Measurements from ENCODE around the gene CACNA1E. TPM values are rescaled to one million over a fixed set of nuclear protein-coding genes. Genes with fewer than 3 reads are reported as not detected.

Gene CACNA1E
- total RNA-seq, 2 experiments from 2014 or later, result 0.08 TPM; not detected in 1

DNA sequence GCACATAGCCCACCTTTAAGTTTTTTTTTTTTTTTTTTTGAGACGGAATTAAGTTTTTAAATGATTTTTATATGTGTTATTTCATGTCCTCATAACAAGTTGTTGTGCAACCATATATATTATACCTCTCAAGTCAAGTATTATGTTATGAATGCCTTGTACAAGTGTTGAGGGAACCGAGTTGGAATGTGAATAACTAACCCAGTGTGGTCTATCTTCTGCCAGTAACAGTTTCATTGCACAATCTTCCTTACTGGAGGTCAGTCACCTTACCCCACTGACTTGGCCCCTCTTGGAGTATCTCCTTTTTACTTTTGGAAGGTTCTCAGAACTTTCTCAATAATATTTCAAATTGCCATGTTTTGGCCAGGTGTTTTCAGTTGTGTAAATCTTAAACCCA is 201.9 kb downstream of the CACNA1E start:
- Mint-ChIP-seq H3K27me3 (ENCODE audit: low read depth) (peaks cover 12% of the 10 kb centered on the region), H3K4me3 (no peak overlapping the region)

DNA sequence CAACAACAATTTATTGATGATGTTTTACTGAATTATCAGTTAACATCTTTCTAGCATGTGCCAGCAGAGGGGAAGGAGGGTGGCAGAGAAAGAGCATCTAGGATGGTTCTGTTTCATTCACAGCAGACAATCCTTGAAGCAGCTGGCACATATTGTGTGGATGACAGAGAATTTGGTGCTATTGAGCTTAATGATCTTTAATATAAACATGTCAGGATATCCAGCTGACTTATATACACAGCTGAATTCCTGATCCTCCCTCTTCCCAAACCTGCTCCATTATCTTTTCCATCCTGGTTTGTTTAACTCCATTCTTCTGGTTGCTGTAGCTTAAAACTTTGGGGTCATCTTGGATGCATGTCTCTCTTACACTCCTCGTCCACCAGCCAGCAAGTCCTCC is 218.6 kb downstream of the CACNA1E start:
- no peaks in the 10 kb centered on the region for H3K4me1 Mint-ChIP-seq (ENCODE audit: low read depth)
- no peak for DNase-seq
- POLR2A ChIA-PET, result no interaction called here
- H3K36me3 Mint-ChIP-seq (ENCODE audit: low read depth), result no peaks in the 10 kb centered on the region
- CTCF ChIA-PET, result no interaction called here
- no peak for ATAC-seq
- no peak overlapping the region for H3K4me3 Mint-ChIP-seq
- peaks cover 4% of the 10 kb centered on the region for H3K27me3 Mint-ChIP-seq (ENCODE audit: low read depth)
- H3K9me3 Mint-ChIP-seq (ENCODE audit: insufficient read depth), result no peaks in the 10 kb centered on the region
- H3K27ac Mint-ChIP-seq, result no peak overlapping the region

More for the DNA sequence above, 201.9 kb downstream of the CACNA1E start:
- ChIA-PET POLR2A (no interaction called here), CTCF (no interaction called here)
- Mint-ChIP-seq H3K36me3 (ENCODE audit: low read depth) (no peaks in the 10 kb centered on the region), H3K4me1 (ENCODE audit: low read depth) (no peaks in the 10 kb centered on the region), H3K27ac (no peak overlapping the region), H3K9me3 (ENCODE audit: insufficient read depth) (no peaks in the 10 kb centered on the region)
- no peak for DNase-seq
- ATAC-seq, result no peak

- peaks cover 2% of the 10 kb centered on the region for H3K27me3 Mint-ChIP-seq (ENCODE audit: low read depth)
- H3K27ac Mint-ChIP-seq, result no peak overlapping the region
- ChIA-PET POLR2A (no interaction called here), CTCF (no interaction called here)
- H3K36me3 Mint-ChIP-seq (ENCODE audit: low read depth), result no peaks in the 10 kb centered on the region
- H3K4me3 Mint-ChIP-seq, result no peak overlapping the region
- DNase-seq (no peak), ATAC-seq (no peak)
- H3K9me3 Mint-ChIP-seq (ENCODE audit: insufficient read depth), result no peaks in the 10 kb centered on the region
- H3K4me1 Mint-ChIP-seq (ENCODE audit: low read depth), result no peaks in the 10 kb centered on the region
These were observed 221.2 kb downstream of the CACNA1E start for GRCh38 chr1:181704546-181704945.

DNA sequence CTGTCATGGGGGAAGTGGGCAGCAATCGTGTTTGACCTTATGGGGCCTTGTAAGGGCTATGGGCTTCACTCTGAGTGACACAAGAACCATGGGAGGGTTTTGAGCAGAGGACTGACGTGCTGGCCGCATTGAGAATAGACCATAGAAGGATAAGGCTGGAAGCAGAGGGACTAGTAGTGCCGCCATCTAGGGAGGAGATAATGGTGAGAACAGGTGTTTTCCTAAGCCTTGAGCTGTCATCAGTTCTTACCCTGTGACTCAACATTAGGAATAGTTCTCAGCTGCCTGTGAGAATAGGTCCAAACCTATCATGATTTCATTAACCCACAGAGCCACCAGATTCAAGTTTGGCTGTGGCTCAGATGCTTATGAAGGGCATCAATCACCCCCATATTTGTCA is 228.5 kb downstream of the CACNA1E start:
- no peak for DNase-seq
- H3K4me1 Mint-ChIP-seq (ENCODE audit: low read depth), result no peaks in the 10 kb centered on the region
- no peaks in the 10 kb centered on the region for H3K27me3 Mint-ChIP-seq (ENCODE audit: low read depth)
- ChIA-PET POLR2A (no interaction called here), CTCF (no interaction called here)
- no peak for ATAC-seq
- H3K36me3 Mint-ChIP-seq (ENCODE audit: low read depth), result no peaks in the 10 kb centered on the region
- no peak overlapping the region for H3K27ac Mint-ChIP-seq
- no peaks in the 10 kb centered on the region for H3K9me3 Mint-ChIP-seq (ENCODE audit: insufficient read depth)
- no peak overlapping the region for H3K4me3 Mint-ChIP-seq

GRCh38 chr1:181712711-181713110 is 229.4 kb downstream of the CACNA1E start:
- POLR2A ChIA-PET, result no interaction called here
- DNase-seq, result no peak
- CTCF ChIA-PET, result no interaction called here
- Mint-ChIP-seq H3K27ac (no peak overlapping the region), H3K36me3 (ENCODE audit: low read depth) (no peaks in the 10 kb centered on the region), H3K9me3 (ENCODE audit: insufficient read depth) (no peaks in the 10 kb centered on the region), H3K4me3 (no peak overlapping the region), H3K4me1 (ENCODE audit: low read depth) (no peaks in the 10 kb centered on the region), H3K27me3 (ENCODE audit: low read depth) (no peaks in the 10 kb centered on the region)
- no peak for ATAC-seq

- H3K36me3 Mint-ChIP-seq (ENCODE audit: low read depth), result no peaks in the 10 kb centered on the region
- POLR2A ChIA-PET, result no interaction called here
- DNase-seq, result no peak
These were observed 231.1 kb downstream of the CACNA1E start for GRCh38 chr1:181714428-181714827.

DNA sequence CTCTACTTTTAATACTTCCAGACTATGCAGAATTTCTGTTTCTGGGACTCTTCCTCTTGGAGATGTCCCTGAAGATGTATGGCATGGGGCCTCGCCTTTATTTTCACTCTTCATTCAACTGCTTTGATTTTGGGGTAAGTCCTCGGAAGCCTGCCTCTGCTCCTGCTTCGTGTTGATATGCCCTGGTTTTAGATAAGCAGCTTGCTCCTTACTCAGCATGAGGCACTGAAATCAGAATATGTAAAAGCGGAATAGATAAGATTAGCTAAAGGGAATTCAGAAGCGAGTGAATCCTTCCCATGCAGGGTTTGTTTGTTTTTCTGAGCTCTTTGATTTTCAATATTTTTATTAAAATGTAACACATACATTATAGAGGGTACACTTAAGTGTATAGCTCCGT is 234.7 kb downstream of the CACNA1E start:
- H3K27me3 Mint-ChIP-seq (ENCODE audit: low read depth), result peaks cover 2% of the 10 kb centered on the region
- no peaks in the 10 kb centered on the region for H3K9me3 Mint-ChIP-seq (ENCODE audit: insufficient read depth)
- no peaks in the 10 kb centered on the region for H3K4me1 Mint-ChIP-seq (ENCODE audit: low read depth)
- ATAC-seq (no peak), DNase-seq (no peak)
- no peak overlapping the region for H3K27ac Mint-ChIP-seq
- H3K36me3 Mint-ChIP-seq (ENCODE audit: low read depth), result no peaks in the 10 kb centered on the region
- CTCF ChIA-PET, result no interaction called here
- H3K4me3 Mint-ChIP-seq, result no peak overlapping the region
- POLR2A ChIA-PET, result no interaction called here

More at GRCh38 chr1:181714428-181714827, 231.1 kb downstream of the CACNA1E start:
- H3K4me3 Mint-ChIP-seq, result no peak overlapping the region
- CTCF ChIA-PET, result no interaction called here
- H3K9me3 Mint-ChIP-seq (ENCODE audit: insufficient read depth), result no peaks in the 10 kb centered on the region
- ATAC-seq, result no peak
- no peaks in the 10 kb centered on the region for H3K27me3 Mint-ChIP-seq (ENCODE audit: low read depth)
- no peaks in the 10 kb centered on the region for H3K4me1 Mint-ChIP-seq (ENCODE audit: low read depth)
- no peak overlapping the region for H3K27ac Mint-ChIP-seq

DNA sequence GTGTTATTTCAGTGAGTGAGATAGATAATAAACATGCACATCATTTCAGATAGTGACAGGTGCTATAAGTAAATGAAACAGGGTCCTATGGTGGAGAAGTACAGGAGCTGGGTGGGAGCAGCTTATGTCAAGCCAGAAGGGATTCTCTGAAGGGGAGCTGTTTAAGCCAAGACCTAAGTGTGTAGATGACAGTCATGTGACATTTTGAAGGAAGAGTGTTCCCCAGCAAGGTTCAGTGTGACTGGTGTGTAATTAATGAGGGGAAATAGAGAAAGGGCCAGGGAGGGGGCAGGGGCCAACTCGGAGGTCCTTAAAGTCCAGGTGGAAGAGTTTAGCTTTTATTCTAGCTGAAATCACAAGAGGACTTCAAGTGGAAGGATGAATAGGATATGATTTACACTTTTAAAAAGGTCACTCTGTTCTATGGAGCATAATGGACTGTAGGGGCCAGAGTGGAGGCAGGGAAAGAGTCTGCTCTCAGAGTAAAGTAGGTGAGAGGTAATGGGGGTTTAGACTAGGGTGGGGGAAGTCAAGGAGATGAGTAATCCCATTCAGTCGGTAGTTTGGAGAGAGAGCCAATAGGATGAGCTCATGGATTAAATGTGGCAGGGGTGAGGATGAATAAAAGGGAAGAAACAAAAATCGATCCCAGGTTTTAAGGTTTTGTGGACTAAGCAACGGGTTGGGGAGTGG is 243.1 kb downstream of the CACNA1E start:
- H3K4me1 Mint-ChIP-seq (ENCODE audit: low read depth), result no peaks in the 10 kb centered on the region
- ATAC-seq, result no peak
- no peak for DNase-seq
- no peaks in the 10 kb centered on the region for H3K36me3 Mint-ChIP-seq (ENCODE audit: low read depth)
- H3K27ac Mint-ChIP-seq, result no peak overlapping the region
- no peaks in the 10 kb centered on the region for H3K9me3 Mint-ChIP-seq (ENCODE audit: insufficient read depth)
- CTCF ChIA-PET, result no interaction called here
- no peak overlapping the region for H3K4me3 Mint-ChIP-seq
- H3K27me3 Mint-ChIP-seq (ENCODE audit: low read depth), result peaks cover 2% of the 10 kb centered on the region
- POLR2A ChIA-PET, result no interaction called here

- ChIA-PET CTCF (no interaction called here), POLR2A (no interaction called here)
- Mint-ChIP-seq H3K9me3 (ENCODE audit: insufficient read depth) (no peaks in the 10 kb centered on the region), H3K27me3 (ENCODE audit: low read depth) (no peaks in the 10 kb centered on the region), H3K4me3 (no peak overlapping the region), H3K27ac (no peak overlapping the region), H3K4me1 (ENCODE audit: low read depth) (no peaks in the 10 kb centered on the region), H3K36me3 (ENCODE audit: low read depth) (no peaks in the 10 kb centered on the region)
- no peak for DNase-seq
- ATAC-seq, result no peak
These were observed 247.3 kb downstream of the CACNA1E start for GRCh38 chr1:181730606-181731005.

DNA sequence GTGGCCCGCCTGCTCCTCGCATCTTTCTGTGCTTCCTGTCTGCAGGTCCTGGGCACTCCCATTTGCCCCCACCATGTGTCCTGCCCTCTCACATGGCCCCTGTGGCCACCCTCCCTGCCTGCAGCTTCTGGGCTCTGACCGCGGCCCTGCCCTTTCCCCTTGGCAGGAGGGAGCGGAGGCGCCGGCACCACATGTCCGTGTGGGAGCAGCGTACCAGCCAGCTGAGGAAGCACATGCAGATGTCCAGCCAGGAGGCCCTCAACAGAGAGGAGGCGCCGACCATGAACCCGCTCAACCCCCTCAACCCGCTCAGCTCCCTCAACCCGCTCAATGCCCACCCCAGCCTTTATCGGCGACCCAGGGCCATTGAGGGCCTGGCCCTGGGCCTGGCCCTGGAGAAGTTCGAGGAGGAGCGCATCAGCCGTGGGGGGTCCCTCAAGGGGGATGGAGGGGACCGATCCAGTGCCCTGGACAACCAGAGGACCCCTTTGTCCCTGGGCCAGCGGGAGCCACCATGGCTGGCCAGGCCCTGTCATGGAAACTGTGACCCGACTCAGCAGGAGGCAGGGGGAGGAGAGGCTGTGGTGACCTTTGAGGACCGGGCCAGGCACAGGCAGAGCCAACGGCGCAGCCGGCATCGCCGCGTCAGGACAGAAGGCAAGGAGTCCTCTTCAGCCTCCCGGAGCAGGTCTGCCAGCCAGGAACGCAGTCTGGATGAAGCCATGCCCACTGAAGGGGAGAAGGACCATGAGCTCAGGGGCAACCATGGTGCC is 249.1 kb downstream of the CACNA1E start:
- no peak overlapping the region for H3K27ac Mint-ChIP-seq

GRCh38 chr1:181733486-181733885 is 250.2 kb downstream of the CACNA1E start:
- H3K27ac Mint-ChIP-seq, result no peak overlapping the region
- H3K4me1 Mint-ChIP-seq (ENCODE audit: low read depth), result no peaks in the 10 kb centered on the region
- POLR2A ChIA-PET, result no interaction called here
- no peak for ATAC-seq
- H3K4me3 Mint-ChIP-seq, result no peak overlapping the region
- H3K36me3 Mint-ChIP-seq (ENCODE audit: low read depth), result no peaks in the 10 kb centered on the region
- DNase-seq, result no peak
- H3K27me3 Mint-ChIP-seq (ENCODE audit: low read depth), result no peaks in the 10 kb centered on the region
- CTCF ChIA-PET, result no interaction called here
- no peaks in the 10 kb centered on the region for H3K9me3 Mint-ChIP-seq (ENCODE audit: insufficient read depth)

More for the DNA sequence above, 249.1 kb downstream of the CACNA1E start:
- ChIA-PET CTCF (no interaction called here), POLR2A (no interaction called here)
- ATAC-seq (no peak), DNase-seq (no peak)
- Mint-ChIP-seq H3K27me3 (ENCODE audit: low read depth) (no peaks in the 10 kb centered on the region), H3K9me3 (ENCODE audit: insufficient read depth) (no peaks in the 10 kb centered on the region), H3K4me1 (ENCODE audit: low read depth) (no peaks in the 10 kb centered on the region), H3K4me3 (no peak overlapping the region), H3K36me3 (ENCODE audit: low read depth) (no peaks in the 10 kb centered on the region)

GRCh38 chr1:181737056-181737455 is 253.7 kb downstream of the CACNA1E start:
- ATAC-seq (no peak), DNase-seq (no peak)
- Mint-ChIP-seq H3K36me3 (ENCODE audit: low read depth) (no peaks in the 10 kb centered on the region), H3K4me1 (ENCODE audit: low read depth) (no peaks in the 10 kb centered on the region), H3K27me3 (ENCODE audit: low read depth) (no peaks in the 10 kb centered on the region), H3K27ac (no peak overlapping the region), H3K4me3 (no peak overlapping the region), H3K9me3 (ENCODE audit: insufficient read depth) (no peaks in the 10 kb centered on the region)
- ChIA-PET CTCF (no interaction called here), POLR2A (no interaction called here)

GRCh38 chr1:181739214-181739613 is 255.9 kb downstream of the CACNA1E start:
- no peaks in the 10 kb centered on the region for H3K27me3 Mint-ChIP-seq (ENCODE audit: low read depth)
- ATAC-seq, result no peak

More at GRCh38 chr1:181739214-181739613, 255.9 kb downstream of the CACNA1E start:
- Mint-ChIP-seq H3K36me3 (ENCODE audit: low read depth) (no peaks in the 10 kb centered on the region), H3K4me3 (no peak overlapping the region), H3K27ac (no peak overlapping the region), H3K4me1 (ENCODE audit: low read depth) (no peaks in the 10 kb centered on the region), H3K9me3 (ENCODE audit: insufficient read depth) (no peaks in the 10 kb centered on the region)
- CTCF ChIA-PET, result no interaction called here
- POLR2A ChIA-PET, result no interaction called here
- DNase-seq, result no peak

Measured in activated CD8-positive, alpha-beta T cell treated with anti-CD3 and anti-CD28 coated beads, Interleukin-2, amount 10 ng/mL, durations not matched to agents 7 days and 5 days (primary cell).